ENCODE results near the gene PIGL. TPM values are rescaled to one million over a fixed set of nuclear protein-coding genes. Genes with fewer than 3 reads are reported as not detected.
A peak's percentile ranks its signal among the peaks of the same experiment; 100 is the strongest.

The PIGL gene
- total RNA-seq, result 10 to 100 TPM; 30.7 to 38.1 TPM
- 10 to 100 TPM in 1 of 2 donors, 1 to 10 TPM in 1; 8.9 to 23.5 TPM for polyA plus RNA-seq
- long read RNA-seq, donor 1, partial matches to known transcripts, result 7 of 11 reads
- long read RNA-seq, donor 1, other reads (novel, unspliced or antisense), result 0 of 11 reads
- long read RNA-seq, donor 2, partial matches to known transcripts, result 0 of 3 reads
- long read RNA-seq, donor 2, other reads (novel, unspliced or antisense), result 0 of 3 reads
- long read RNA-seq, donor 3, partial matches to known transcripts, result 0 of 1 reads
- long read RNA-seq, donor 3, other reads (novel, unspliced or antisense), result 0 of 1 reads
- long read RNA-seq, donor 4, partial matches to known transcripts, result 0 of 4 reads
- long read RNA-seq, donor 4, other reads (novel, unspliced or antisense), result 0 of 4 reads
- long read RNA-seq, donor 5, partial matches to known transcripts, result 0 of 4 reads
- long read RNA-seq, donor 5, other reads (novel, unspliced or antisense), result 0 of 4 reads

GRCh38 chr17:16217002-16217635 lies at the start of gene PIGL:
TSS of gene PIGL (plus strand) at chr17:16217210. CDS start at chr17:16217227, 17 bp downstream.
- H3K36me3 ChIP-seq (ENCODE audit: control insufficient read depth in 4 of 4, insufficient read depth in 4 of 4, low read length in 4 of 4), result peaks cover 0 to 3% (median 0%) of the 10 kb centered on the region in 4 donors
- peak within 1 kb of the TSS; percentile 94 for H3K4me3 ChIP-seq
- DNase-seq, result peak; percentile 94 to 98 (median 96)
- ATAC-seq (ENCODE audit: insufficient read depth, low FRiP score), result peak; percentile 71
- TF ChIP-seq CTCF (IDR thresholded peaks at IDR 0.05; ENCODE audit: control extremely low read depth, extremely low read depth), result no peak
- WGBS, 2 donors, result 0 to 1% methylated on average over 29 of the region's 29 CpGs
- H3K27me3 ChIP-seq (ENCODE audit: control insufficient read depth in 3 of 3, insufficient read depth in 3 of 3, low read length in 2 of 3), result no peaks in the 10 kb centered on the region
- no peaks in the 10 kb centered on the region for H3K9me3 ChIP-seq (ENCODE audit: control insufficient read depth in 4 of 4, insufficient read depth in 3 of 4, low read length in 3 of 4)
- peaks cover 3 to 26% (median 5%) of the 10 kb centered on the region in 5 donors for H3K4me1 ChIP-seq (ENCODE audit: control insufficient read depth in 5 of 5, insufficient read depth in 5 of 5, low read length in 5 of 5)
- peak within 1 kb of the TSS; percentile 97 to 100 for H3K27ac ChIP-seq (ENCODE audit: low read depth in 1 of 2, low read length in 1 of 2)
- peak within 1 kb of the TSS; percentile 77 to 83 for H3K9ac ChIP-seq (ENCODE audit: insufficient read depth in 1 of 2, low read length in 2 of 2)

GRCh38 chr17:16171613-16172012 lies 45.4 kb upstream of the PIGL start:
- no peak for TF ChIP-seq CTCF (IDR thresholded peaks at IDR 0.05; ENCODE audit: control extremely low read depth, extremely low read depth)
- Histone ChIP-seq H3K27ac (ENCODE audit: low read depth in 1 of 2, low read length in 1 of 2) (no peak overlapping the region), H3K4me3 (no peak overlapping the region), H3K36me3 (ENCODE audit: control insufficient read depth in 4 of 4, insufficient read depth in 4 of 4, low read length in 4 of 4) (peaks cover 0 to 8% (median 2%) of the 10 kb centered on the region in 4 donors), H3K27me3 (ENCODE audit: control insufficient read depth in 3 of 3, insufficient read depth in 3 of 3, low read length in 2 of 3) (no peaks in the 10 kb centered on the region), H3K9me3 (ENCODE audit: control insufficient read depth in 4 of 4, insufficient read depth in 3 of 4, low read length in 3 of 4) (no peaks in the 10 kb centered on the region), H3K9ac (ENCODE audit: insufficient read depth in 1 of 2, low read length in 2 of 2) (no peak overlapping the region), H3K4me1 (ENCODE audit: control insufficient read depth in 5 of 5, insufficient read depth in 5 of 5, low read length in 5 of 5) (peaks cover 0 to 5% (median 0%) of the 10 kb centered on the region in 5 donors)
- ATAC-seq (ENCODE audit: insufficient read depth, low FRiP score), result peak; percentile 53
- WGBS, 2 donors, result 71 to 87% methylated on average over 7 of the region's 7 CpGs
- peak; percentile 15 to 41 (median 25) for DNase-seq

GRCh38 chr17:16178836-16179235 lies 38.2 kb upstream of the PIGL start:
- TF ChIP-seq CTCF (IDR thresholded peaks at IDR 0.05; ENCODE audit: control extremely low read depth, extremely low read depth), result no peak
- no peaks in the 10 kb centered on the region for H3K27me3 ChIP-seq (ENCODE audit: control insufficient read depth in 3 of 3, insufficient read depth in 3 of 3, low read length in 2 of 3)
- no peak overlapping the region for H3K9ac ChIP-seq (ENCODE audit: insufficient read depth in 1 of 2, low read length in 2 of 2)
- H3K27ac ChIP-seq (ENCODE audit: low read depth in 1 of 2, low read length in 1 of 2), result no peak overlapping the region
- peaks cover 0 to 9% (median 4%) of the 10 kb centered on the region in 4 donors for H3K36me3 ChIP-seq (ENCODE audit: control insufficient read depth in 4 of 4, insufficient read depth in 4 of 4, low read length in 4 of 4)
- H3K4me3 ChIP-seq, result no peak overlapping the region
- ATAC-seq (ENCODE audit: insufficient read depth, low FRiP score) (no peak), DNase-seq (no peak)
- H3K4me1 ChIP-seq (ENCODE audit: control insufficient read depth in 5 of 5, insufficient read depth in 5 of 5, low read length in 5 of 5), result peaks cover 0 to 5% (median 0%) of the 10 kb centered on the region in 5 donors
- 97% methylated on average over 5 of the region's 5 CpGs for WGBS, 2 donors
- H3K9me3 ChIP-seq (ENCODE audit: control insufficient read depth in 4 of 4, insufficient read depth in 3 of 4, low read length in 3 of 4), result peaks cover 0 to 4% (median 0%) of the 10 kb centered on the region in 4 donors

All from lung (tissue), 16 donors.